GM19324 (cell line): Measurements from ENCODE around the gene RNF11.
"Not testable (repeated sequence)": the region's sequence is repeated elsewhere in the genome, so short reads cannot be mapped to it uniquely, and the experiment has no call there.

Source experiments
- ATAC-seq: cut with Tn5 transposase; IDR thresholded peaks from one replicate; pipeline ENCODE4 v1.9.1; 2021; ENCODE audit warnings: mild to moderate bottlenecking, moderate library complexity; ENCODE audit not compliant: unreplicated experiment, low FRiP score

RNF11 gene

DNA sequence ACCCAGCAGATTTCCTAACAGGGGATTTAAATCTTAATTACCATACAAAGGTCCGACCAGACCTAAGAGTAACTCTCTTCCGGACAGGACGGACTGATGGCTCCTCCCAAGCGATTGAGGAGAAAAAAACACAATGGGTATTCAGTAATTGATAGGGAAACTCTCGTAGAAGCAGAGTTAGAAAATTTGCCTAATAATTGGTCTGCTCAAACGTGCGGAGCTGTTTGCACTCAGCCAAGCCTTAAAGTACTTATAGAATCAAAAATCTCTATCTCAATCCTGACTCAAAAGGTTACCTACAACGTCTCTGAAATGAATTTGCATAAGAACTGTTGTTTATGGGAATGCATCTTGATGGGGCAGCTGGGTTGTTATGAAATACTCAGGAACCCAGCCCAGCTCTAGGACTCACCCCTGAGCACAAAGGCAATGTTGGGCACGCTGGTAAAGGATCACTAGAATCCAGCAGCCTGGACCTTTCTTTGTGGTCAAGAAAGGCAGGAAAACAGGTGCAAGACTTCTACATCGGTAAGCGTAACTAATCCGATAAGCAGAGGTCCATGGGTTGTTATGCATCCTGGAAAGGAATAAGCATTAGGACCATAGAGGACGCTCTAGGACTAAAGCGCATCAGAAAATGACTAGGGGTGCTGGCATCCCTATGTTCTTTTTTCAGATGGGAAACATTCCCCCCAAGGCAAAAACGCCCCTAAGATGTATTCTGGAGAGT lies 8.7 kb upstream of the RNF11 start:
- ATAC-seq: not testable (repeated sequence)

DNA sequence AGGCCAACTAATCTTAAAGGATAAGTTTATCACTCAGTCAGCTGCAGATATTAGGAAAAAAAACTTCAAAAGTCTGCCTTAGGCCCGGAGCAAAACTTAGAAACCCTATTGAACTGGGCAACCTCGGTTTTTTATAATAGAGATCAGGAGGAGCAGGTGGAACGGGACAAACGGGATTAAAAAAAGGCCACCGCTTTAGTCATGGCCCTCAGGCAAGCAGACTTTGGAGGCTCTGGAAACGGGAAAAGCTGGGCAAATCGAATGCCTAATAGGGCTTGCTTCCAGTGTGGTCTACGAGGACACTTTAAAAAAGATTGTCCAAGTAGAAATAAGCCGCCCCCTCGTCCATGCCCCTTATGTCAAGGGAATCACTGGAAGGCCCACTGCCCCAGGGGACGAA lies 7.6 kb upstream of the RNF11 start:
- not testable (repeated sequence) for ATAC-seq

DNA sequence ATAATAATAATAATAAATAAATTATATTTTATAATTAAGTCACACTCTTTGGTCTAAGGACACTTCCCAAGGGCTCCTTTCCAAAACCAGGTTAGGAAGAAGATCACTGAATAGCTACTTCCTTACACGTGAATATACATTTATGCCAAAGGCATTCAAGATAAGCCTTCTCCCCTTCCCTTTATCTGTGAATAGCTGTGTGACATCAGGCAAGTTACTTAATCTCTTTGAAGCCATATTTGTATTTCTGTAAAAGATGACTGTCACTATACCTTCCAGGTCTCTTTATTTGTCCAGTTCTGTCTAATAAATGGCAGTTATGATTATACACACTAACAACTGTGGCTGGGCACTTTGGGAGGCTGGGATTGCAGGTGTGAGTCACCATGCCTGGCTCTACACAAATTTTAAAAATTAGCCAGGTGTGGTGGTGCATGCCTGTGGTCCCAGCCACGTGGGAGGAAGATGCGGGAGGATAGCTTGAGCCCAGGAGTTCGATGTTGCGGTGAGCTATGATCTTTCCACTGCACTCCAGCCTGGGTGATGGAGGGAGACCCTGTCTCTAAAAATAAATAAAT lies 5.5 kb upstream of the RNF11 start:
- no peak for ATAC-seq

DNA sequence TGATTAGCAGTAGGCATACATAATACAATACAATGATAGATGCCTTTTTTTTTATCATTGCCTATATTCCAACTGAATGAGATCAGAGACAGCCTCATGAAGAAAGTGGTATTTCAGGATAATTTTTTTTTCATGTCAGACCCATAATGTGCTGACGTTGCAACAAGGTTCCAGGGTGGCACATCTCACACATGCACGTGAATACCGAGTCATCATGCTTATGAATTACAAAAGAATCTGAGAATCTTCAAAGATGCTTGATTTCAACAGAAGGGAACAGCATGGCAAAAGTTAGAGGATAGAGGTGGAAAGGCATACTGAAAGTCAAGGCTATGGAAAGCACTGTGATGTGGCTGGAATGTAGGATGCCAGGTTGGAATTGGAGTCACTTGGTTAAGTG lies 5.0 kb upstream of the RNF11 start:
- ATAC-seq: no peak

DNA sequence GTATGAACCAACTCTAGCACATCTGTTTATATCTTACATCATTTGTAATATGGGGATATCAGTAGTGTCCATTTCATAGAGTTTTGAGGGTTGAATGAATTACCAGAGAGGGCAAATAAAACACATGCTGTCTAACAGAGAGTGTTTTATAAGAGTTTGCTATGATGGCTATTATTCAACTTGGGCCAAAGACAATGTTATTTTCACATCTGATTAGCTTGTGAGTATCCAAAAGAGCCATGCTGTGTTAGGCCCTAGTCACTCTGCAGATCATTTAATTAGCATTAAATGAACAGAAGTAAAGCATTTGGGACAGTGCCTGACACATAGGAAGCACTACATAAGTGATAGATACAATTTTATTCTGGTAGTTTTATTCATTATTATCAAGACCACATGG lies 4.2 kb upstream of the RNF11 start:
- ATAC-seq: no peak

DNA sequence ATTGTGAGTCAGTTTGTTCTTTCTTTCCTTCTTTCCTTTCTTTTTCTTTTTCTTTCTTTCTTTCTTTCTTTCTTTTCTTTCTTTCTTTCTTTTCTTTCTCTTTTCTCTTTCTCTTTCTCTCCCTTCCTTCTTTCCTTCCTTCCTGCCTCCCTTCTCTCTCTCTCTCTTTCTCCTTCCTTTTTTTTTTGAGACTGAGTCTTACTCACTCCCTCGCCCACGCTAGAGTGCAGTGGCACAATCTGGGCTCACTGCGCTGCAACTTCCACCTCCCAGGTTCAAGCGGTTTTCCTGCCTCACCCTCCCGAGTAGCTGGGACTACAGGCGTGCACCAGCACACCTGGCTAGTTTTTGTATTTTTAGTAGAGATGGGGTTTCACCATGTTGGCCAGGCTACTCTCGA lies 1.8 kb upstream of the RNF11 start:
- not testable (repeated sequence) for ATAC-seq

DNA sequence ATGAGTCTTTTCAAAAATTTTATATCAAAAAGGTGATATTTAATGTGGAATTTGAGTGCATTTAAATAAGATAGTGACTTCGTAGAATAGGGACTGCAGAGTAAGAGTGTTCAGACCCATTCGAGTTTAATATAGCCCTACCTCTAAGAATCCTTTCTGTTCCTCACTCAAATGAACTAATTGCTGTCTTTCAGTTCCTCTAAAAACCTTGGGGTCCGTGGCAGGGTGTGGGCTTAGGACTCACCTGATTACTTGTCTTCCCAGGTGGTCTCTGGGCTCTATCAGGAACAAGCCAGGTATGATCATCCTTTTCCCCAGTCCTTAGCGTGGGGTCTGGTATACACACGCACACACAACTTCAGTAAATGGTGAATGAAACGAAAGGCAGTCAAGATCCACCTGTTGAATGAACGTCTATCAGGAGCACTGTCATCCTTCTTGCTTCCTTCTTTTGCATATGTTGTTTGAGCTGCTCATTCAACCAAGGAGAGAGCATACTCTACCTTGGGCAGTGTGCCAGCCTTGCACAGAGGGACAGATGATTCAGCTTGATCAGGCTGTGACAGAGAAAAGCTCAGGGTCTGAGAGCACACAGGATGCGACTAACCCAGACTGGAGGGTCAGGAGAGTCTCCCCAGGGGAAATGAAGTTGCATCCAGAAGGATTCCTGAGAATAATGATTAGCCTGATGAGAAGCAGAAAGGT lies 1.2 kb upstream of the RNF11 start:
- ATAC-seq: peak; percentile 72

DNA sequence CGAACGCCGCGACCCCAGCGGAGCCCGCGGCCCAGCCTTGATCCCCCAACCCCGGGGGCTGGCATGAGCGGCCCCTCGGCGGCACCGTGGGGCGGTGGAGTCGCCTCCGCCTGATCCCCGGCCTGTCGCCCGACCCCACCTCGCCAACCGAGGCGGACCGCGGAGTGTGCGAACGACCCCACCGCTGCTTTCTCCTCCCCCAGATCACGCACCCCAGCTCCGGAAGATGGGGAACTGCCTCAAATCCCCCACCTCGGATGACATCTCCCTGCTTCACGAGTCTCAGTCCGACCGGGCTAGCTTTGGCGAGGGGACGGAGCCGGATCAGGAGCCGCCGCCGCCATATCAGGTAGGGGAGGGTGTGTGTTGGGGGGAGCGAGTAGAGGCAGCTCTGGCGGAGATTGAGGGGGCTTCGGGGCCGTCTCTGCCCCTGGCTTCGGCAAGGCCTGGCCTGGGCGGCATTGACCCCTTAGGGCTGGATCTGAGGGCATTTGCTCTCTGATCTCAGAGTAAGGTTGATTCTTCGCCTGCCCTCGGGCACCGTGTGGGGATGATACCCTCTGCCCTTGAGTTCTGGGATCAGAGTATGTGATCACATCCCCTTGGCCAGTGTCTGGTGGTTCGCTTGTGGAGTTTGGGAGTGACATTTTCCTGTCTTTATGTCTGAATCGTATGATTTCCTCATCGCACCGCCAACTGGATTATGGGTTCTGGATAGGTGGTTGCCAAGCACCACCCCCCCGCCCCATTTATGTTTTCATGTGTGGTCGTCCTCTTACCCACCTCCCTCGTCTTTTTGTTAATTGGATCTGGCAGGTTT lies 668 bp downstream of the RNF11 start:
- peak; percentile 17 for ATAC-seq

DNA sequence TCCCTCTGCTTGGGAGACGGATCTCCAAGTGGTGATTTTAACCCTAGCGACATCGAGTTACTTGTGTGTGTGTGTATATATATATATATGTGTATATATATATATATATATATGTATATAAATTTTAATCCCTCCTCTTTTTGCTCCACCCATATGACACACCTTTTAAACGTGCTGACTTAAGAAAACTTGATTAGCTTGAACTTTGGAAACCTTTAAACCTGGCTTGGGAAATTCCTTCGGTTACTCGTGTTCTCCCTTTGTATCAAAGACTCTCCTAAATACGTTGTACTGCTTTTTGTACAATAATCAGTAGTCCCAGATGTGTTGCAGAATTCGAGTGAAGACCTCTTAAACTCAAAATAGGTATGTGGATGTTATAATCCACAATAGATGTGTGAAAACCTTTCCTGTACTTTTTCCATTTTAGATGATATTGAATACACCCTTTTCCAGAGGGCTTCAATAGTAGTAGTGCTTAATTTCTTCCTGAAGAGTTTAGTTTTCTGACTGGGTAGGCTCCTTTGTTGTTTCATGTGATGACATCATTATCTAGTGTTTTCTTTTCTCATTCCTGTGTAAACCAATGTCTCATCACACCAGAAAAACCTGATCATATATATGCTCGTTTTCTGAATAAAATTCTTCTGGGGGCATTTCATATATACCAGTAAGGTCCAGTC lies 1.4 kb downstream of the RNF11 start:
- no peak for ATAC-seq

DNA sequence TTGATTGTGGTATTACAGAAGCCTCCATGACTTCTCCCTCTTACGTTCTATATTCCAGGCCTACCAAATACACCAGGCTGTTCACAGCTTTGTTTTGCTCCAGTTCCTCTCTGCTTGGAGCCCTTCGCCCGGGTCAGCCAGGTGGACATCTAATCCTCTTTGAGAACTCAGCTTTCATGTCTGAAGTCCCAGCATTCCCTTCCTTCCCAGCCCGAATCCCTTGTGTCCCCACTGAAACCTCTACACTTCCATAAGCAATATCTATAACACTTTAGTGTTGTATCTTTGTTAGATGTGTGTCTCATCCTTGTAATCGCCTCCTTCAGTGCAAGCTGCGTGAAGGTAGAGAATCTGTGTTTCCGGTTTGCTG lies 1.9 kb downstream of the RNF11 start:
- no peak for ATAC-seq

DNA sequence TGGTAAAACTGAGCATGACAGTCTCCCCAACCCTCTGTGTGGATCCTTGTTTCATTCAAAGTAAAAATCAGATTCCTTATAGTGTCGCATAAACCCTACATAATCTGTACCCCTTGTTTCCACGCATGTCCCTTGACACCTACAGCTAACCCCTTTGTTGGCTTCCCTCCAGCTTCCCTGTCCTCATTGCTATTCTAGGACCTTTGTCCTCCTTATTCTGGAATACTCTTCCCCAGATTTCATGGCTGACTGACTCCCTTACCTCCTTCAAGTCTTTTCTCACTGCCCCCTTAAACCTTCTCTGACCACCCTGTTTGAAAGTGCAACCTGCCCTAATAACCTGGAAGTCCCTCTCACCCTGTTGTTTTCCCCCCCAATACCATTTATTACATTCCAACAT lies 4.0 kb downstream of the RNF11 start:
- no peak for ATAC-seq

DNA sequence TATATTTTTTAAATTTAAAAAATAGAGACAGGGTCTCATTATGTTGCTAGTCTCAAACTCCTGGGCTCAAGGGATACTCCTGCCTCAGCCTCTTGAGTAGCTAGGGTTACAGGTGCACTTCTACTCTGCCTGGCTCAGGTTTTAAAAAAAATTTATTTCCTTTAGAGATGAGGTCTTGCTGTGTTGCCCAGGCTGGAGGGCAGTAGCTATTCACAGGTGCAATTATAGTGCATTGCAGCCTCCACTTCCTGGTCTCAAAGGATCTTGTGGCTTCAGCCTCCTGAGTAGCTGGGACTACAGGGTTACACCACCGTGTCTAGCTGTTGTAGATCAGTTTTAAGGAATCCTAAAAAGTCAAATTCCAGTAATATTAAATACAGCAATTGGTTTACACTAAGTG lies 5.0 kb downstream of the RNF11 start:
- ATAC-seq: no peak

DNA sequence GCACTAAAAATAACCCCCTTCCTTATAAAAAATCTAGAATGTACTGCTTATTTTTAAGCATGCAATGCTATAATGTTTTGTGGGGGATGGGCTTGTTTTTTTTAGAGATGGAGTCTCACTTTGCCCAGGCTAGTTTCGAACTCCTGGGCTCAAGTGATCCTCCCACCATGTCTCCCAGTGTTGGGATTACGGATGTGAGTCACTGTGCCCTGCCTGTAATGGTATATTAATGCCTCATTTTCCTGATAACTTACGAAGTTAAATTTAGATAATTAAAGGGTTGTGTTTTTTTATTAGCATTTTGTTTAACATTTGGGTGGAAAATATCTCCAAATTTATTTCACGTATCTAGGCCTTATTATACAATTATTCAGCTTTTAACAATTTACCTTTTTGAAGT lies 6.5 kb downstream of the RNF11 start:
- ATAC-seq: no peak

DNA sequence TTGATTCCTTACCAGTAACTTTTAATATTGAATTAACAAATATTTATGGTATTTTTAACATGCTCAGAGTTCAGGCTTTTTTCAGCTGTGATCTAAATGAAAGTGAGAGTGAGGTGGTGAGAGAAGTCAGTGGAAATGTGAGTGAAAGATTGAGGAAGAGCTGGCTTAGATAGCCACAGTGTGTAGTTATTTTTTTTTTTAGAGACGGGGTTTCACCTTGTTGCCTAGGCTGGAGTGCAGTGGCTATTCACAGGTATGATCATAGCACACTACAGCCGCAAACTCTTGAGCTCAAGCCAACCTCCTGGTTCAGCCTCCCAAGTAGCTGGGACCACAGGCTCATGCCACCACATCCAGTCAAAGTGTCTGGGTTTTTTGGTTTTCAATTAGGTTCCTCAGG lies 10.9 kb downstream of the RNF11 start:
- ATAC-seq: no peak

DNA sequence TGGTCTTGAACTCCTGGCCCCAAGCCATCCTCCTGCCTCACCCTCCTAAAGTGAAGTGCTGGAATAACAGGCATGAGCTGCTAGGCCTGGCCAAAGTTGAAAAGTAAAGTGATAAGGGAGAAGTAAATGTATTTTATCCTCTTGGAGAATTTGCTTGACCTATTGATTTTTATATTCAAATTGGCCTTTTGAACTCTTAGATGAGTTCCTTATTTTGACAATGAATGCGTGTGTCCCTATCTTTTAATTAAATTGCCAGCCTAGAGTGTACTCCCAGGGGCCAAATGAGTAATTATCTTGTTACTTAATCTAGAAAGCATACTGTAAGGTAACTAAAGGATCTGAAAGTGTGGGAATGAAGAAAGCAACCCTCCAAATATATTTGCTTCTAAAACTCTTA lies 11.4 kb downstream of the RNF11 start:
- ATAC-seq: no peak

DNA sequence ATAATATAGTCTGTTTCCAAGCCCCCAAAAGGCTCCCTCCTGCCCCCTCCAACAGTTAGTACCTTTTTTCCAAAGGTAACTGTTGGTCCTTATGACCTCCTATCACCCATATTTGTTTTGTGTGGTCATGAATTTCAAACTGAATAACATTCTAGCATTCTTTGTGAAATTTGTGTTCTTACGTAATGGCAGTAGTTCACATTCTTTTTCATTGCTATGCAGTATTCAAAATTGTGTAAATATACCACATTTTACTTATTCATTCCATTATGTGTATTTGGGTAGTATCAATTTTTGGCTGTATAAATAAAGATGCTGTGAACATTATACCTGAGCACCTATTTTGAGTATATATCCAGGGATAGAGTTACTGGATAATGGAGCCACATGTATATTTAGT lies 13.4 kb downstream of the RNF11 start:
- no peak for ATAC-seq

DNA sequence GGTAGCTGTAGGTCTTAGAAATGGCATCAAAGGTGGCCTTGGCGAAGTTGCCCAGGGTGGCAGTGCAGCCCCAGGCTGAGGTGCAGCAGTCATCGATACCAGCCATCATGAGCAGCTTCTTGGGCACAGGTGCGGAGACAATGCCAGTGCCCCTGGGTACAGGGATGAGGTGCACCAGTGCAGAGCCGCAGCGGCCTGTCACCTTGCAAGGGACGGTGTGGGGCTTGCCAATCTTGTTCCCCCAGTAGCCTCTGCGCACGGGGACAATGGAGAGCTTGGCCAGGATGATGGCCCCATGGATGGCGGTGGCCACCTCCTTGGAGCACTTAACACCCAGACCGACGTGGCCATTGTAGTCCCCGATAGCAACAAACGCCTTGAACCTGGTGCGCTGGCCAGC lies 14.7 kb downstream of the RNF11 start:
- not testable (repeated sequence) for ATAC-seq

DNA sequence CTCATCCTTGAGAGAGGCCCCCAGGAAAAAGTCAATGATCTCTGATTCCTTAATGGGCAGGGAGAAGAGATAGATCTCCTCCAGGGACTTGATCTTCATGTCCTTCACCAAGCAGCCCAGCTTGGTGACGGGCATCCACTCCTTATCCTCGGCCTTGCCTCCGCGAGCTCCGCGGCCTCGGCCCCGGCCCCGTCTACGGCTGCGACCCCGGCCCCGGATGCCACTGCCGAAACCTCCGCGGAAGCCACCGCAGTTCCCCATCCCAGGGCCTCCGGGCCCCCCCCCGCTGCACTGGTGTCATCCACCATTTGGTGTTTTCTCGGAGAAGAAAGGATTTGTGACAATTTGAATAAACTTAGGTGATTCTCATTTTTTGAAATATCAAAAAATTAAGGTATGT lies 15.1 kb downstream of the RNF11 start:
- ATAC-seq: not testable (repeated sequence)

DNA sequence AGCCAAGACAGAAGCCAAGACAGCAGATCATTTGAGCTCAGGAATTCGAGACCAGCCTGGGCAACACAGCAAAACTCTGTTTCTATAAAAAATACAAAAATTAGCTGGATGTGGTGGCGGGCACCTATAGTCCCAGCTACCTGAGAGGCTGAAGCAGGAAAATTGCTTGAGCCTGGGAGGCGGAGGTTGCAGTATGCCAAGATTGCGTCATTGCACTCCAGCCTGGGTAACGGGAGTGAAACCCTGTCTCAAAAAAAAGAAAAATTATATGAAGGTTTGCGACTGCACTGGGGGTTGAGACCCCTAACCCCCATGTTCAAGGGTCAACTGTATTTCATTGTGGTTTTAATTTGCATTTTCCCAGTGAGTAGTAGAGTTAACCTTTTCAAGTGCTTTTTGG lies 16.3 kb downstream of the RNF11 start:
- ATAC-seq: no peak

DNA sequence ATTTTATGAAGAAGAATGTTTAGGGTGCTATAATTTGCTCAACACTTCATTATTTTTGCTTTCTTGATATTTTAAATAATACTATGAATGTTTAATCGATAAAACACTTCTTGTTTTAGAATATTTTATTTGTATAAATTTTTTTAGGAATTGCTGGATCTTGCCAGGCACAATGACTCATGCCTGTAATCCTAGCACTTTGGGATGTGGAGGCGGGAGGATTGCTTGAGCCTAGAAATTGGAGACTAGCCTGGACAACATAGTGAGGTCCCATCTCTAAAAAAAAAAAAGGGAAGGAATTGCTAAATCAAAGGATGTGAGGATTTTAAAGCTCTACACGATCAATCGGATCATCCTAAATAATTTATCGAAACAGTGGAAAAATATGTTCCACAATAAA lies 17.6 kb downstream of the RNF11 start:
- ATAC-seq: no peak

DNA sequence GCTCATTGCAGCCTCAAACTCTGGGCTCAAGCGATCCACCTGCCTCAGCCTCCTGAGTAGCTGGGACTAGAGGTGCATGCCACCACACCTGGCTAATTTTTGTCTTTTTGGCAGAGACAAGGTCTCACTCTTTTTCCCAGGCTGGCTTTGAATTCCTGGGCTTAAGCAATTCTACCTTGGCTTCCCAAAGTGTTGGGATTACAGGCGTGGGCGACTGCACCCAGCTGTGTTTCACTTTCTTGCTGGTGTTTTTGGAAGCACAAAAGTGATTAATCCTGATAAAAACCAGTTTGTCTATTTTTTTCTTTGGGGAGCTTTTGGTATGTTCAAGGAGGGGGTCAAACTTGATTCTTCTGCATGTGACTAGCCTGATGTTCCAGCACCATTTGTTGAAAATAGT lies 19.3 kb downstream of the RNF11 start:
- no peak for ATAC-seq
